B cell (primary cell): ENCODE measurements around the gene UPK1B. TPM values are rescaled to one million over a fixed set of nuclear protein-coding genes. Genes with fewer than 3 reads are reported as not detected.

ENCODE experiments used
- ATAC-seq: fragments of 200-7000 bp; cut with Tn5 transposase; one replicate; pipeline ENCODE4 v1.10.0; 2021; ENCODE audit warnings: low read depth, mild to moderate bottlenecking, moderate number of reproducible peaks, moderate library complexity
- CTCF ChIA-PET: fragments of 350-600 bp; sonication (Branson Sonifier 250); formaldehyde crosslinking; loops from one replicate; lab custom pipeline; 2021; ENCODE audit warnings: antibody characterized with exemption, inconsistent platforms; lab: Charles Lee
- POLR2A ChIA-PET: fragments of 350-600 bp; sonication (Branson Sonifier 250); formaldehyde crosslinking; loops from one replicate; lab custom pipeline; 2021; ENCODE audit warnings: antibody characterized with exemption; lab: Charles Lee
- DNase-seq: peaks from one replicate; pipeline ENCODE4 v3.0.0; 2013
- H2AFZ ChIP-seq: 2 replicates; pipeline ENCODE4 v1.6.1; 2012; ENCODE audit warnings: mild to moderate bottlenecking, low read depth, low read length; ENCODE audit not compliant: insufficient read depth, poor library complexity, severe bottlenecking
- H3K27ac ChIP-seq, 2 donors: 1 replicate in 1 of 2; 2 replicates in 1 of 2; pipeline ENCODE4 v1.5.1; 2012 to 2013; ENCODE audit warnings: low read length in 2 of 2, mild to moderate bottlenecking in 2 of 2, moderate library complexity in 1 of 2
- H3K27me3 ChIP-seq, 4 experiments: fragments of 200-600 bp in 1 of 4; sonication (generic) in 1 of 4; replicated peaks in 1 of 4; 1 replicate in 2 of 4; 2 replicates in 2 of 4; pipeline versions ENCODE4 v1.6.1 to v1.7.0; 2013 to 2016; ENCODE audit warnings: low read length in 3 of 4, mild to moderate bottlenecking in 2 of 4, mixed read lengths in 1 of 4, moderate library complexity in 1 of 4; ENCODE audit not compliant: insufficient read depth in 4 of 4, control insufficient read depth in 3 of 4; ENCODE audit errors: control extremely low read depth in 1 of 4
- H3K36me3 ChIP-seq, 2 experiments: replicated peaks in 1 of 2; 1 replicate in 1 of 2; 2 replicates in 1 of 2; pipeline versions ENCODE4 v1.6.1 to v1.7.1; 2013; ENCODE audit warnings: low read length in 1 of 2; ENCODE audit not compliant: insufficient read depth in 2 of 2, control insufficient read depth in 1 of 2; ENCODE audit errors: control extremely low read depth in 1 of 2, extremely low read depth in 1 of 2
- H3K4me1 ChIP-seq, 2 donors: fragments of 200-600 bp in 1 of 2; sonication (generic) in 1 of 2; 1 replicate in 1 of 2; 2 replicates in 1 of 2; pipeline versions ENCODE4 v1.5.1 to v1.6.1; 2013 to 2017; ENCODE audit warnings: low read length in 2 of 2; ENCODE audit not compliant: control insufficient read depth in 2 of 2, insufficient read depth in 2 of 2
- H3K4me2 ChIP-seq: replicated peaks from 2 replicates; pipeline ENCODE3; 2012; ENCODE audit warnings: mild to moderate bottlenecking, low read depth, low read length; ENCODE audit not compliant: poor library complexity, severe bottlenecking
- H3K4me3 ChIP-seq, 5 experiments: fragments of 200-600 bp in 1 of 5; sonication (generic) in 1 of 5; 1 replicate in 3 of 5; 2 replicates in 2 of 5; pipeline versions ENCODE4 v1.5.1 to v1.7.0; 2011 to 2016; ENCODE audit warnings: low read length in 4 of 5, mild to moderate bottlenecking in 4 of 5, low read depth in 2 of 5, control low read depth in 1 of 5, moderate library complexity in 1 of 5; ENCODE audit not compliant: insufficient read depth in 1 of 5; ENCODE audit errors: control extremely low read depth in 1 of 5, extremely low read depth in 1 of 5
- H3K79me2 ChIP-seq: fragments of 200-600 bp; sonication (generic); one replicate; pipeline ENCODE4 v1.6.0; 2016; ENCODE audit warnings: low read length; ENCODE audit not compliant: control insufficient read depth, insufficient read depth
- H3K9ac ChIP-seq: fragments of 200-600 bp; sonication (generic); 2 replicates; pipeline ENCODE4 v1.6.1; 2017; ENCODE audit warnings: mild to moderate bottlenecking, low read length, moderate library complexity
- H3K9me3 ChIP-seq, 3 donors: one replicate each; pipeline versions ENCODE4 v1.6.1 to v1.7.1; 2013; ENCODE audit warnings: low read length in 2 of 3; ENCODE audit not compliant: control insufficient read depth in 2 of 3, insufficient read depth in 1 of 3; ENCODE audit errors: control extremely low read depth in 1 of 3
- H4K20me1 ChIP-seq: 2 replicates; pipeline ENCODE4 v1.6.0; 2012; ENCODE audit warnings: mild to moderate bottlenecking, low read length; ENCODE audit not compliant: insufficient read depth, control insufficient read depth, poor library complexity, severe bottlenecking
- H3K27ac Mint-ChIP-seq: one replicate; pipeline ENCODE4 v1.8.0; 2021; ENCODE audit warnings: mixed read lengths
- H3K27me3 Mint-ChIP-seq: one replicate; pipeline ENCODE4 v1.8.0; 2021; ENCODE audit warnings: mixed read lengths
- H3K4me1 Mint-ChIP-seq: one replicate; pipeline ENCODE4 v1.8.0; 2021; ENCODE audit warnings: mixed read lengths
- H3K4me3 Mint-ChIP-seq: one replicate; pipeline ENCODE4 v1.8.0; 2021; ENCODE audit warnings: mixed read lengths
- H3K9me3 Mint-ChIP-seq: one replicate; pipeline ENCODE4 v1.8.0; 2022; ENCODE audit warnings: mixed read lengths; ENCODE audit not compliant: insufficient read depth
- CTCF ChIP-seq: fragments of 200-600 bp; IDR thresholded peaks from one replicate; pipeline ENCODE4 v1.8.0; 2022; ENCODE audit warnings: antibody characterized with exemption, mild to moderate bottlenecking
- EZH2 ChIP-seq: IDR thresholded peaks from 2 replicates; pipeline ENCODE4 v1.6.1; 2012; ENCODE audit warnings: borderline replicate concordance, low read depth, mild to moderate bottlenecking, moderate library complexity, low read length; ENCODE audit not compliant: insufficient read depth, poor library complexity, severe bottlenecking
- WGBS: methylation state at CpG from one replicate; pipeline ENCODE4 v1.1.5; 2013; ENCODE audit warnings: missing lambda C conversion rate; ENCODE audit not compliant: insufficient coverage; 5-methylcytosine and 5-hydroxymethylcytosine counted together
- intact Hi-C: fragments of 100-400 bp; cut with micrococcal nuclease; formaldehyde crosslinking; loops from one replicate; pipeline ENCODE4 v1.10.0; 2022
- polyA plus RNA-seq: library from polyadenylated mRNA; depleted of rRNA; stranded (reverse); fragments of >200 nt; gene quantifications from 2 replicates; pipeline ENCODE4 v1.2.3, GENCODE V29; 2012
- total RNA-seq, 2 donors: library from RNA; stranded (reverse); fragments of 120-200 nt in 1 of 2; gene quantifications; 1 replicate in 1 of 2; 2 replicates in 1 of 2; pipeline versions ENCODE4 v1.2.3 to v1.2.4, GENCODE V29; 2013 to 2022

The UPK1B gene
- total and polyA plus RNA-seq, 2 donors (not counting 1 experiment from before 2014, with no cell fraction given), result not detected

GRCh38 chr3:119191800-119192199 lies 18.4 kb downstream of the UPK1B start:
- Histone ChIP-seq H3K27ac (no peak overlapping the region), H4K20me1 (no peaks in the 10 kb centered on the region), H3K79me2 (no peaks in the 10 kb centered on the region), H3K4me2 (no peak overlapping the region), H3K27me3 (no peaks in the 10 kb centered on the region), H3K4me1 (no peaks in the 10 kb centered on the region), H3K4me3 (no peak overlapping the region), H2AFZ (no peak overlapping the region), H3K9me3 (no peaks in the 10 kb centered on the region), H3K36me3 (no peaks in the 10 kb centered on the region), H3K9ac (no peak overlapping the region)
- no peak for DNase-seq
- POLR2A ChIA-PET, result no interaction called here
- CTCF ChIA-PET, result no interaction called here
- no peak for ATAC-seq
- no peaks in the 10 kb centered on the region for H3K4me1 Mint-ChIP-seq
- no peak overlapping the region for H3K4me3 Mint-ChIP-seq
- intact Hi-C loops, result no loop called here
- TF ChIP-seq CTCF (no peak), EZH2 (no peak)
- H3K27ac Mint-ChIP-seq, result no peak overlapping the region
- peaks cover 8% of the 10 kb centered on the region for H3K27me3 Mint-ChIP-seq
- H3K9me3 Mint-ChIP-seq, result no peaks in the 10 kb centered on the region
- WGBS, result 100% methylated on average over 1 of the region's 1 CpG

GRCh38 chr3:119194237-119195150 lies 21.1 kb downstream of the UPK1B start:
- Histone ChIP-seq H3K4me2 (no peak overlapping the region), H3K4me3 (no peak overlapping the region), H4K20me1 (no peaks in the 10 kb centered on the region), H3K9ac (no peak overlapping the region), H3K27ac (no peak overlapping the region), H3K9me3 (no peaks in the 10 kb centered on the region), H2AFZ (no peak overlapping the region), H3K4me1 (no peaks in the 10 kb centered on the region), H3K27me3 (no peaks in the 10 kb centered on the region), H3K36me3 (no peaks in the 10 kb centered on the region), H3K79me2 (no peaks in the 10 kb centered on the region)
- TF ChIP-seq CTCF (no peak), EZH2 (no peak)
- ChIA-PET CTCF (no interaction called here), POLR2A (no interaction called here)
- Mint-ChIP-seq H3K27ac (no peak overlapping the region), H3K4me1 (no peaks in the 10 kb centered on the region), H3K27me3 (peaks cover 8% of the 10 kb centered on the region), H3K4me3 (no peak overlapping the region), H3K9me3 (no peaks in the 10 kb centered on the region)
- intact Hi-C loops, result no loop called here
- DNase-seq (no peak), ATAC-seq (no peak)
- WGBS, result 100% methylated on average over 4 of the region's 7 CpGs
